Posterior cingulate gyrus (tissue), 11 donors: ENCODE results near the gene FUT4.
"Not testable (repeated sequence)": the region's sequence is repeated elsewhere in the genome, so short reads cannot be mapped to it uniquely, and the experiment has no call there.

Source experiments
- DNase-seq, 10 donors: peaks; one replicate each; pipeline versions ENCODE4 v3.0.0 to v3.0.0-alpha.2; 2020 to 2021; ENCODE audit warnings: mixed read lengths in 3 of 10
- intact Hi-C: fragments of 100-400 bp; cut with DNase I; formaldehyde crosslinking; loops from one replicate; pipeline ENCODE4 v1.15.1; 2023

Gene FUT4, protein sequence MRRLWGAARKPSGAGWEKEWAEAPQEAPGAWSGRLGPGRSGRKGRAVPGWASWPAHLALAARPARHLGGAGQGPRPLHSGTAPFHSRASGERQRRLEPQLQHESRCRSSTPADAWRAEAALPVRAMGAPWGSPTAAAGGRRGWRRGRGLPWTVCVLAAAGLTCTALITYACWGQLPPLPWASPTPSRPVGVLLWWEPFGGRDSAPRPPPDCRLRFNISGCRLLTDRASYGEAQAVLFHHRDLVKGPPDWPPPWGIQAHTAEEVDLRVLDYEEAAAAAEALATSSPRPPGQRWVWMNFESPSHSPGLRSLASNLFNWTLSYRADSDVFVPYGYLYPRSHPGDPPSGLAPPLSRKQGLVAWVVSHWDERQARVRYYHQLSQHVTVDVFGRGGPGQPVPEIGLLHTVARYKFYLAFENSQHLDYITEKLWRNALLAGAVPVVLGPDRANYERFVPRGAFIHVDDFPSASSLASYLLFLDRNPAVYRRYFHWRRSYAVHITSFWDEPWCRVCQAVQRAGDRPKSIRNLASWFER

DNA sequence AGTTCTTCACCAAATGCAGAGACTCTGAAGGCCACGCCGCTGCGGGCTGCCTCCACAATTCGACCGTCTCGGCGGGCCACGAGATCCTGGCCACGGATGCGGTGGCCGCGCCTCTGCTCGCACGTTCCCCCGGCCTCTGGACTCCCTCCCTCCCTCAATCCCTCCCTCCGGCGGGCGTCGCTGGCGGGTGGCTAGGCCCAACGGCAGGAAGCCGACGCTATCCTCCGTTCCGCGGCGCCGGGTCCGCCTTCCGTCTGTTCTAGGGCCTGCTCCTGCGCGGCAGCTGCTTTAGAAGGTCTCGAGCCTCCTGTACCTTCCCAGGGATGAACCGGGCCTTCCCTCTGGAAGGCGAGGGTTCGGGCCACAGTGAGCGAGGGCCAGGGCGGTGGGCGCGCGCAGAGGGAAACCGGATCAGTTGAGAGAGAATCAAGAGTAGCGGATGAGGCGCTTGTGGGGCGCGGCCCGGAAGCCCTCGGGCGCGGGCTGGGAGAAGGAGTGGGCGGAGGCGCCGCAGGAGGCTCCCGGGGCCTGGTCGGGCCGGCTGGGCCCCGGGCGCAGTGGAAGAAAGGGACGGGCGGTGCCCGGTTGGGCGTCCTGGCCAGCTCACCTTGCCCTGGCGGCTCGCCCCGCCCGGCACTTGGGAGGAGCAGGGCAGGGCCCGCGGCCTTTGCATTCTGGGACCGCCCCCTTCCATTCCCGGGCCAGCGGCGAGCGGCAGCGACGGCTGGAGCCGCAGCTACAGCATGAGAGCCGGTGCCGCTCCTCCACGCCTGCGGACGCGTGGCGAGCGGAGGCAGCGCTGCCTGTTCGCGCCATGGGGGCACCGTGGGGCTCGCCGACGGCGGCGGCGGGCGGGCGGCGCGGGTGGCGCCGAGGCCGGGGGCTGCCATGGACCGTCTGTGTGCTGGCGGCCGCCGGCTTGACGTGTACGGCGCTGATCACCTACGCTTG is at the start of gene FUT4:
Gene FUT4 (plus strand): TSS at position 227 of the 951 bp plus-strand sequence. CDS start 213 bp downstream, at position 440.
- DNase-seq = peak; percentile 59 to 95 (median 76)
- intact Hi-C loops = no loop called here

DNA sequence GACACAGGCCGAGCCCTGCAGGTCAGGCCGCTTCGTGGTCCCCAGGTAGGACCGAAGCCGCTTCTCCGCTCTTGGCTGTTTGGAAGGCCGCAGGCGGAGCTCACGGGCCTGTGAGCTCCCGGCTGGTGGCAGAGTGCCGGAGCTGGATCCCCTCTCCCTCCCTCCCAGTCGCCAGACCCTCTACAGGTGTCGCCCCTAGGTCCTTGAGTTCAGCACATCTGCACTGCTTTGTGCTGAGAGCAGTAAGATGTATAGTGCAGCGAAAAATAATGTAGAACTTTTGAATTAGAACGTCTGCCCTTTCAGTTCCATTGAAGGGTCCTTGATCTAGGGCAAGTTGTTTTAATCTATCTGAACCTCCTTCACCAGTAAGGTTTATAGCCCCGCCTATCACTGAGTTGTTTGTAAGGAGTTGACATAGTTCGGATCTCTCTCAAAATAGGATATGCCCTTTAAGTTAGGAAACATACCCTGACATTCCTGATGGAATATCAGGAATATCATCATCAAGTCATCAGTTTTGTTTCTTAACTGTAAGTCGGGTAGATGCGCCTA is 49.5 kb upstream of the FUT4 start:
- intact Hi-C loops = no loop called here
- no peak for DNase-seq

DNA sequence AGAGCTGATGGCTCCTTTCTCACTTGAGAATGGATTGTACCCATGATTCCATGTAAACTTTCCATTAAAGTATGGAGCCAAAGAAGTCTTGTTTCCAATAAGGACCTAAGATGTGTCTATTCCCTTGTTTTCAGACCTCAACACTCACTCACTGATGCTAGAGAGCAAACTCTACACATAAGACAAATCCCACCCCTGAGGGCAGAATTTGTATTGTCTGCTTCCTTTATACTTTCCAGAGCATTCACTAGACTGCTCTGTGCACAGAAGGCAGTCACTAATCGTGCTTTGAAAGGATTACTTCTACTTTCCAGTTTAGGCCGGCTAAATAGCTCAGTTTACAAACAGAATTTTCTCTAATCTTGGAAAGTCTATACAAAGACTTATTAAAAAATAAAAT is 43.5 kb upstream of the FUT4 start:
- intact Hi-C loops = loop anchor here (10.0 kb wide), 1 partner anchor 755 kb away; the partner anchor contains the start of genes C11orf54 and TAF1D
- no peak for DNase-seq

DNA sequence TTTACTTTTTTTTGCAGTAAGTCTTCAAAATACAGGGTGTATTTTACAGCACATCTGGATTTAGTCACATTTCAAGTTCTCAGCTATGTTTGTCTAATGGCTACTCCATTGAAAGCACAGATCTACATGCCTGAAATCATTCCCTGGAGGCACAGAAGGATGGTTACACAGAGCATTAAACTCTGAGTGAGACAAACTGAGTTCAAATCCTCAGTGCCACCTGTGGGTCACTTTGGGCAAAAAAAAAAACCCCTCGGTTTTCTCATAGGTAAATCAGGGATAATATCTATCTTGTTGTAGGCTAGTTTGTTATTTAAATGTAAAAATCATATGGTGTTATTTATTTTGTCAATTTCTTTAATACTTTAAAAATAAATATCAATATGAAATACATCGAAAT is 42.2 kb upstream of the FUT4 start:
- intact Hi-C loops = loop anchor here (10.0 kb wide), 1 partner anchor 757 kb away; the partner anchor contains the start of genes C11orf54 and TAF1D
- DNase-seq = no peak

DNA sequence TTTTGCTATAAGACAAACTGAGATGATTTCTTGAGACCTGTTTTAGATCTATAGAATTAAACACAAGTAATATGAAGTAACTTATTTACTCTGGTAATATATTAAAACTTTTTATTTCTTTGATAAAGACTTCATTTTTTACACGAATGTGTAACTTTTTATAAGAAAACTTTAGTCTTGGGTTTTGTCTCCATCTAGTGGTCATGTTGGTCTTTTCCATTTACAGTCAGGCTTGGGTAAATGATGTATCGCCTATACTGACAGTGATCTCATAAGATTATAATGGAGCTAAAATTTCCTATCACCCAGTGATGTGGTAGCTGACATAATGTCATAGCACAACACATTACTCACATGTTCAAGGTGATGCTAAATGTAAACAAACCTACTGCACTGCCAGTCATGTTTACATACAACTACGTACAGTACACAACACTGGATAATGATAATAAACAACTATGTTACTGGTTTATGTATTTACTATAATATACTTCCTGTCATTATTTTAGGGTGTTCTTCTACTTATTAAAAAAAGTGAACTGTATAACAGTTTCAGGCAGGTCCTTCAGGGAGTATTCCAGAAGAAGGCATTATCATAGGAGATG is 38.9 kb upstream of the FUT4 start:
- DNase-seq = no peak
- intact Hi-C loops = loop anchor here (2.0 to 10.0 kb wide), 2 partner anchors 610 to 760 kb away; partner anchors contain the start of genes C11orf54 and TAF1D

DNA sequence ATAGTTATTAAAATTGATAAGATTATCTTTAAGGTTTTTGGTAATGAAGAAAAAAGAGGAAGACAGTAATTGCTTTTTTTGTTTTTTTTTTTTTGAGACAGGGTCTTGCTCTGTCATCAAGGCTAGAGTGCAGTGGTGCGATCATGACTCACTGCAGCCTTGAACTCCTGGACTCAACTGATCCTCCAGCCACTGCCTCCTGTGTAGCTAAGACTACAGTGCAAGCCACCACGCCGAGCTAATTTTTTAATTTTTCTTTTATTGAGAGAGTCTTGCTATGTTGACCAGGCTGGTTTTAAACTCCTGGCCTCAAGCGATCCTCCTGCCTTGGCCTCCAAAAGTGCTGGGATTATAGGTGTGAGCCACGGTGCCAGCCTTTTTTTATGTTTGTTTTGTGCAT is 37.2 kb upstream of the FUT4 start:
- intact Hi-C loops = loop anchor here (10.0 kb wide), 1 partner anchor 762 kb away; the partner anchor contains the start of genes C11orf54 and TAF1D
- DNase-seq = not testable (repeated sequence)

DNA sequence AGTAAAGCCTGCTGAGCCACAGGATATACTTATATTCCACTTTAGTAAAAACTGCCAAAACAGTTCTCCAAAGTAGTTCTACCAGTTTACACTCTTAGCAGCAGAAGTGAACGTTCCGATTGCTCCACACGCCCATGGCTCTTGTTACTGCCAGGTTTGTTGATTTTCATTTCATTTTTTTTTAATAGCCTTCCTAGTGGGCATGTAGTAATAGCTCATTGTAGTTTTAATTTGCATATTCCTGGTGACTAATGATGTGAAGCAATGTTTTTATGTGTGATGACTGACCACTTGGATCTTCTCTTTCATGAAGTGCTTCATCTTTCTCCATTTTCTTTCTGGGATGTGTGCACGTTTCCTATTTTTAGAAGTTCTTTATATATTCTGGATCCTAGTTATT is 36.2 kb upstream of the FUT4 start:
- intact Hi-C loops = loop anchor here (10.0 kb wide), 1 partner anchor 763 kb away; the partner anchor contains the start of genes C11orf54 and TAF1D
- no peak for DNase-seq

DNA sequence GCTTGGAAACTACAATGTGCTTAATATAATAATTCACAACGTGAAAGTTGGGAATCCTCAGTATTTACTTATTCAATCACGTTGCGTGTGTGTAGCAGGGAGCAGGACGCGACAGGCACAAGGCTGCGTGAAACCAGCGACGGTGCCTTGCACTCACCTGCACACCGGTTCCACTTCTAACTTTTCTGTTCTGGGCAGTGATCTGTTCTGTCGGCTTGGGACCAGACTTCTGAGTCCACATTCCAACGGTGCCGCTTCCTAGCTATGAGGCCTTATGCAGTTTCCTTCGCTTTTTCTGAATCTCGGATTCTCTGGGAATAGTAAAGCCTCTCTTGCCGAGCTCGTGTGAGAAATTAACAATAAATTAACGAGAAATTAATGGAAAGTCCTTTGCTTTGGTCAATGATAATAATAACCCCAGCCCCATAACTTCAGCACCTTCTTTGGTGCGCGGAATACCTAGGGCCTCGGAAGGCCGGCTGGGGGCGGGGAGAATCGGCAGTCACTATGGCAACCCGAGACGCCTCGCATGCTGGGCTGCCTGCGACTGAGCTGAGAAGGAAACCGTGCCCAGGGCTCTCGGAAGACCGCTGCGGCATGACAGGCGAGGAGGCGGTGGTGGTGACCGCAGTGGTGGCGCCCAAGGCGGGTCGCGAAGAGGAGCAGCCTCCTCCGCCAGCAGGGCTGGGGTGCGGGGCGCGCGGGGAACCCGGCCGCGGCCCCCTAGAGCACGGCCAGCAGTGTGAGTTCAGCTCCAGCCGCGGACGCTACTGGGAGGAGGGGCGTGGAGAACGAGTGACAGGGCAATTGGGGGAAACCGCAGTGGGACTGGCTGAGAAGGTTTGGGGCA is 31.6 kb upstream of the FUT4 start, which contains the start of gene C11orf97:
Gene C11orf97 (plus strand): TSS at position 530 of the 850 bp plus-strand sequence. CDS start 68 bp downstream, at position 598.
- peak; percentile 42 to 95 (median 70) for DNase-seq
- intact Hi-C loops = no loop called here

DNA sequence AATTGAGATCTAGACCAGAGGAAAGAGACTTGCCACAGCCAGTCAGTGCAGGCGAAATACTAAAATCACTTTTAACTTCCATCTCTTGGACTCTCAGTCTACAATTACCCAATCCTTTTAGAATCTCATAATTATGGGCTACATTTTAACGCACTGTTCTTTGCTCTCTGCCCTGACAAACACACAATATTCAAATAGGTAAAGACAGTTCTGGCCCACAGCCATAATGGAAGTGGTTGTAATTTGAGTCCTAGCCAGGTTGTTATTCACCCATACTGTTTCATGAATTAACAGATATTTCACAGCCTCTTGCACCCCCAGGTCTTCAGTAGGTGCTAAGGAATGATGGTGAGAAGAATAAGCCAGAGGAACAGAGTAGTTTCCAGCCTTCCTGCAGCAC is 30.6 kb upstream of the FUT4 start:
- no peak for DNase-seq
- intact Hi-C loops = no loop called here

DNA sequence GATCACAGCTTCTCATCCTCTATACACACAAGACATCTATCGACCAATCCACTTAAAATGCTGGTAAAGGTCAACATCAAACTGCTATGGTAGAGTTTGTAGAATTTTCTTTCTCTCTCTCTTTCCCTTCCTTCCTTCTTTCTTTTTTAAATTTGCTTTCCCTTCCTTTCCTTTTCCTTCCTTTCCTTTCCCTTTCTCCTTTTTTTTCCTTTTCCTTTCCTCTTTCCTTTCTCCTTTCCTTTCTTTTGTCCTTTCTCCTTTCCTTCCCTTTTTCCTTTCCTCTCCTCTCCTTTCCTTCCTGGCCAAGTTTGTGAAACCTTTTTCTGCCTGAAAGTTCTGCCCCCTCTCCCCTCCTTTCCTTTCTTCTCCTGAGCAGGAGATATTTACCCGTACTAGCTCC is 28.3 kb upstream of the FUT4 start:
- intact Hi-C loops = no loop called here
- DNase-seq = no peak

DNA sequence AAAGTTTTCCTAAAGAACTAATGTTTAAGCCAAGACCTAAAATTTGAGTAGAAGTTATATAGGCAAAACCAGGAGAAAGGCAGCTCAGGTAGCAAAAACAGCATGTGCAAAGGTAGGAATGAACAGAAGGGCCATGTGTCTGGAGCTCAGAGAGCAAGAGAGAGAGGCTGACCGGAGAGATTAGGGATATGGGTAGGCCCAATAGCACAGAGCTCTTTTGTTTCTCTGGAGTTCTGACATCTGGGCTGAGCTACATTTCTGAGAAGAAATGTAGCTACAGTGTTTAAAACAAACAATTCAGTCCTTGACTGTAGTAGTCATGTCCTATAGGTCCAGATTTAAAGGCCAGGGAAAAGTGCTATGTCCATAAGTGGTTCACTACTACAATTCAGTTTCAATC is 27.0 kb upstream of the FUT4 start:
- DNase-seq = no peak
- intact Hi-C loops = no loop called here

DNA sequence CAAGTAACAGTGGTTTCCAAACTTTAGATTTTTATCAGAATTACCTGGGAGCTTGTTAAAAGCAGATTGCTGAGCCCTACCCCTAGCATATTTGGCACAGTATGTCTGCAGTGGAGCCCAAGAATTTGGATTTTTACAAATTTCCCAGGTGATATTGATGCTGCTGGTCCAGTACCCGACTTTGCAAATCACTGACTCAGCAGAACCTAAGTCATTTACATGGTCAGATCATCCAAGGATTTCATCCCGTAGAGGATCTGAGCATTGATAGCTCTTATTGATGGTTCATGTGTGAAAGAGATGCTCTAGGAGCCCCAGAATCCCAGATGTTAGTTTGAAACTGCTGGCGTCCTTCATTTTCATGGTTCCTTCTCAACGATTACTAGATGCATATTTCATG is 25.4 kb upstream of the FUT4 start:
- intact Hi-C loops = no loop called here
- DNase-seq = no peak

DNA sequence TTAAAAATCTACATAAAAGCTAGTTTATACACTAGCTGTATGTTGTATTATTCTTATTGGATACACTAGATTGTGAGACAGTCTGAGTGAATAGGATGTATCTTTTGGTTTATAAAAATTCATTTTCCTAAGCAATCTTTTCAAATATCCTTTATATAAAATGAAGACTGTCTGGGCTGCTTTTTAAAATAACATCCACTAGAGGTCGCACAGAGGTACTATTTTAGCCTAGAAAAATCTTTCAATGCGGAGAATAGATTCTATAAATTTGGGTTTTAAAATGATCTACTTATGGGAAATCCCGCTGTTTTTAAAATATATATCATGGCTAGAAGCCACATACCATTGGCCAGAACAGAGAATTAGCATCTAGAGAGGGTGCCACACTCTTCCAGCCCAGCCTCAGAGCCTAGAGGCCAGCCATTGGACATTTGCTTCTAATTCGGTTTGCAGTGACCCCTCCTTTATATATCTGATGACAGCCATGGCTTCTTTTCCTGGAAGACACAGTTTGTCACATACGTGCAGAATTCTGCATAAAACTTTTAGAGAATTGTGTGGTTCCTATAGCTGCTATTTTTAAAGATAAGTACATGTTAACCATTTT is 24.1 kb upstream of the FUT4 start:
- no peak for DNase-seq
- intact Hi-C loops = loop anchor here (1.0 kb wide), 1 partner anchor 84 kb away; no protein-coding TSS in a partner anchor

DNA sequence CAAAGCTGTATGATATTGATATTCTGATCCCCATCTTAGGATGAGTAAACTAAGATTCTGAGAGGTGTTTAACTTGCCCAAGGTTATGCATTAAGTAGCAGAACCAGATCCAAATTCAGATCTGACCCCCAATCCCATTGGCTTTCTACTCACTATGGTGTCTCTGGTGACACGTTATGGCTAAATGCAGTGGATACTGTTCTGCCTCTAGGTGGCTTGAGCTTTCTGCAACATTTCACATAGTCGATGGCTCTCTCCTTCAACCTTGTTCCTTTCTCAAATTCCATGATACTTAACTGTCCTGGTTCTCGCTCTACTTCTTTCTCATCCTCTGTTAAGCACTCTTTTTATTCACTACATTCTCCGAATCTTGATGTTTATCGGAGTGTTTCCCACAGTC is 22.0 kb upstream of the FUT4 start:
- intact Hi-C loops = no loop called here
- no peak for DNase-seq

DNA sequence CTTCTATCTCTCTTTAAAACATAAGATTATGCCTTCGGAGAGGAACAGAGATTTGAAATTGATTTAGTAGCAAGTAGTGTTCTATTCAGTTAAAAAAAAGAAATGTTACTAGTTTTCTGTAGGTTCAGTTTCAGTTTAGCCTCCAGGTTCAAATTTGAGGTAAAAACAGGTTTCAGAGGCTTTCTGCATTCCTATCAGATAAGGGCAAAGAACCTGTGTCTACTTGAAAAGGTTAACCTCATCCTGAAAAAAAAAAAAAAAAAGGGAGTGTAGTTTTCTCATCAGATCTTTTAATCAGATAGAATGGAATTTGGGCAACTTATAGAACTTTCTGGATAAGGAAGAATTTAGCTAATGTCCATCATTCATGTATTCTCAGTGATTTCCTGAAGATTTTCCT is 19.4 kb upstream of the FUT4 start:
- DNase-seq = no peak
- intact Hi-C loops = no loop called here

DNA sequence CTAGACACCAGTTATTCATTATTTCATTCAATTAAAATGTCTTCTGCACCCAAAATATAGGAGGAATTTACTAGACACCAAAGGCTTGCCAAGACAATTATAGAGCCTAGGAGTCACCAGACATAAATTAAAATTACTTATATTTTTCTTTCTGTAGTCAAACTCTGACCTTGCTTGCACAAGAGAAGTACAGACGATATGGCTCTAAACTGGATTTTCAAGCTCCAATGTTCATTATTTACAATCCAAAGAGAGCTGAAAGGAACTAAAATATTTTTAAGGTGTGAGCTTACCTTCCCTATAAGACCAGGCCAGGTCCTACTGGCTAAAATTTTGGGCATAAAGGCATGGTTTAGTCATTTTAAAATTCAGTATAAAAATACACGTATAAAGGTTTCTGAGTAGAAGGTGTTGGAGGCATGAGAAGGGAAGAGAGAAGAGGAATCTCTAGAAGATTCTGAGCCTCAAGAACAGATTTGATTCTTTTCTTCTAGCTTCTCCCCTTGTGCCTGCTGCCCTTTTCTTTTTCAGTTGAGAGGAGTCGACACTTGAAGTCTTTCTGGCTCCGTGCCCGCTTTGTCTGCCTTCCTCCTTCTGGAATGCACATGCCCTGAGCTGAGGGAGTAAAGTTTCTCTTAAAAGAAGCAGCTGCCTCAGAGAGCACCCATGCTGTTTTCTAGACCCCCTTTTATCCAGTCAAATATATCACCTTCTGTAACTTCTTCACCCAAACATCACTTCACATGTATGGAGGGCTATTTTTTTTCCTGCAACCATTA is 18.0 kb upstream of the FUT4 start:
- peak in 6 of 10 donors; percentile 22 to 81 (median 49) for DNase-seq
- intact Hi-C loops = no loop called here

DNA sequence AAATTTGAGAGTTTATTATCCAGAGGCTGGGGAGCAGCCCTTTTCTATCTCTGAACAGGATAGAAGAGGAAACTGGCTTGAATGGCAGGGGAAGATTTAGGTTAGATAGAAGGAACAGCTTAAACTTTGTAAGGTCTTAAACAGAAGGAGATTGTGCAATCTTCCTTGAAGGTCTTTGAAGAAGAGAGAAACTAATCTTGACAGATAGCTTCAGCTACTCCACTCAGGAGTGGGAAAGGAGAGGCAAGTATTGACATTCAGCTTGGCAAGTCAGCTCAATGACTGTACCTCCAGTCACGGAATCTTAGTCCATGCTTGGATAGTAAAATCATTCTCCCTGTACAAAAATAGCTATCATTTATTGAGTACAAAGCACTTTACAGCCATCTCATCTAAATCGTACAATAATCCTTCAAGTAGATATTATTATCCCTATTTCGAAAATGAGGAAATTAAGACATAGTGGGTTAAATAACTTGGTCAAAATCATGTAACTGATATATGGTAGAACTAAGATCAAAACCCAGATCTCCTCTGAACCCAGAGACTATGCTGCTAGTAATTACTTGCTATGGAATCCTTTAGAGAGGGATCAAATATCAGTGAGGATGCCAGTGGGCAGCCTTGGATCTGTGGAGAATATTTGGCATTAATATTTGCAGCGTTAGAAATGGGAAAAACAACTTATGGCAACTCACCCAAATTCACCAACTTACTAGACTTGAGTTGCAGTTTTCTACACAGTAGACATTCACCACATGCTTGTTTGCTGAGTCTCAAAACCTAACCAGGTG is 16.9 kb upstream of the FUT4 start:
- intact Hi-C loops = no loop called here
- DNase-seq = no peak
